Stimulated activated CD8-positive, alpha-beta memory T cell treated with anti-CD3 and anti-CD28 coated beads, Interleukin-2, amount 100 ng/mL, for 48 hours (primary cell): ENCODE measurements around the gene SPRED2.

ENCODE experiments used
- DNase-seq, 2 donors: peaks; one replicate each; pipeline ENCODE4 v3.0.0-alpha.2; 2020; ENCODE audit warnings: low read depth in 2 of 2

Gene SPRED2

DNA sequence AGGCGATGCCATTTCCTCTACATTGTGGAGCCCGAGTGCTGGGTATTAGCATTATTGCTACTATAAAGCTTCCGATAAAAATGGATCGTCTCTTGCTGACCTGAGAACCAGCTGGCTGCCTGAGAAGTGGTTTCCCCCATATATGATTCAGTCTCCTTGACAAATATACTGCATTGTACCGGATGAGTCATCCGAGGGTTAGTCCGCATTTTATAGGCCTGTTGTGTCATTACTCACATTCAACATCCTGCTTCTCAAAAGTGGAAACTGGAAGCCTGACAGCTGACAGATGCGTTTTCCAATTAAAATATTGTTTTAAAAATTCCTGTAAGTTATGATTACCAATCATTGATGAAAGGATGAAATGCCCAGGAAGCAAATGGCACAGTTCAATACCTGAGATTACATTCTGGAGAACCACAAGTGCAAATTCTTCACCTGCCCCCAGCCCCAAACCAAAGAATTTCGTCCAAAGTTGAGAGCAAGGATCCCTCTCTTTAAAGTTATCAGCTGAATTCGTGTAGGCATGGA, 65.7 kb downstream of the SPRED2 start:
- DNase-seq = no peak

DNA sequence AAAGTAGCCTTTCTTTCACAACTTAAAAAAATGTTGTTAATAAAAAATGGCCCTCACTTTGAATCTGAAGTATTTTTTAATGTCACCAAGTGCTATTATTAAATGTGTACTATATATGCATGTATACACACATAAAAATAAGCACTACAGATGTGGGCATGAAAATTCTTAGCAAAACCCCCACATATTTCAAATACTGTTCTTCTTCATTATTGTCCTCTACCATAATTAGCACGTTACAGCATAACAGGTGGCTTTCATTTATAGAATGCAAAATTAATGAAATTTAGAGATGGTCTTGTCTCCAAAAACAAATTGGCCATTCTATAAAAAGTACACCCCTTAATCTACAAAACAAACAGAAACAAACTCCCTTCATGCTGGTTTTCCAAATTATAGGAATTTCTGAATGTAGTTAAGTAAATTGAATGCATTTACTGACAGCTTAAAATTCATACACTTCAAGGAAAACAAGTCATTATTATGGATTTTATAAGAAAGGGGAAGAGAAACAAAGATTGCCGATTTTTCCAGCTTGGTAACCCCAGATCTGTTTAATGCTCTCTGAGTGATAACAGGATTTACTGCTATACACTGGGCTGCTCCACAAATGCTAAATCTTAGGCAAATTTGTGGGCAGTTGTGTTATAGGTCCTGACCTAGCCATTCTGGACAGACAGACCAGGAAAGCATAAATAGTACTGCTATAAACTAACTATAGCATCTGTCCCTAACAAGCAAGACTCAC, 67.2 kb downstream of the SPRED2 start:
- no peak for DNase-seq

DNA sequence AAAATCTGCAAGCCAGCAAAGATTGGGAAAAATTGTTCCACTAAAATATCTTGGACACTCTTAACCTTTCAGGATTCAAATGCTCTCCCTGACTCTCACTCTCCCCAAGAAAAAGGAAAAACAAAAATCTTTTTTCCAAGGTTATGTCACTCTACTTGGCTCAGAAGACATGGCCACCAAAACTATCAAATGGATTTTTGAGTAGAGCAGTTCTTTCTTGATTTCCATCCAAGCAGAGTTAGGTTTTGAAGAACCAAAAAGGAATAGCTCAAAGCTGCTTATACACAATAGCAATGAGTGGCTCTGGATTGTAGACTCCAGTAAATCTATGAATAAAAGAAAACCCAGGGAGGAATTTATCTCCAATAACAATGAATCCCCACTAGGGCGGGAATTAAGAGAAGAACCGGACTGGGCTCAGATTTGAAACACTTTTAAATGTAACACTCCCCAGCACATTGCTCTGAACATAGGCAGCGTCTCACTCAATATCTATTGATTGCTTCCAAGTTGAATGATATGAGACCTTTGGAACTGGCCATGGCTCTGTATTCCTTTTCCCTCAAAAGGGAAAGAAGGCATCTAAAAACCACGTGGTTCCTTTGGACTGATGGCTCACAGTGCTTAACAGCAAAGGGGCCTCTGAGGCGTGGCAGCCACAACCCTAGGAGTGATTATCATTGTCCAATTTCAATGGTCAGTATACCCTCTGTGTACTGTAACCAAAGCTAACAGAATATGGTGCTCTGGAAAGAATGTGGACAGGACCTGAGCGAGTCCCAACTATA, 68.3 kb downstream of the SPRED2 start:
- no peak for DNase-seq

DNA sequence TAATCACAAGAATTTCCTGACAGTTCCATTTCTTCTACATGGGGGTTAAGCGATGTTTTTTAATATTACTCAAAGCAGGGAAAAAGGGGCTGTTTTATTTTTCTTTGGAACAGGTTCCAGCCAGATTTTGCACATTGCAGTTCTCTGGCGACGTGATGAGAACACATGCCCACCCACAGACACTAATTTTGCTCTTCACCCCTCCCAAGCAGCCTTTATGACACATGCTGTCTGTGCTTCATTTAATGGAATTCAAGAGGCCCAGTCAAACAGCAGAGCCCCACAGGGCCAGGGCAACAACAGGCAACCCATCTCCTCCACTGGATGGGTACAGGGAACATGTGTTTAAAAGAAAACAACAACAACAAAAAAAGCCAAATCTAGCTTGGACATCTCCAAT, 70.8 kb downstream of the SPRED2 start:
- DNase-seq = no peak

DNA sequence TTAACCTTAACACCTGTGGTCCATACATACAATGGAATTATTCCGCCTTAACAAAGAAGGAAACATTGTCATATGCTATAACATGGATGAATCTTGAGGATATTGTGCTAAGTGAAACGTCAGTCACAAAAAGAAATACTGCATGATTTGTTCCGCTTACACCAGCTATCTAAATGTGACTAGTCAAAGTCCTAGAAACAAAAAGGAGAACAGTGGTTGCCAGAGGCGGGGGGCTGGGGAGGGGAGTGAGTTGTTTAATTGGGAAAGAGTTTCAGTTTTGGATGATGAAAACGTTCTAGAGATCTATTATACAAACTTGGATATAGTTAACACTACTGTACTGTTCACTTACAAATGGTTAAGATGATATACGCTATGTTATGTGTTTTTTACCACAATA, 72.0 kb downstream of the SPRED2 start:
- DNase-seq = no peak

DNA sequence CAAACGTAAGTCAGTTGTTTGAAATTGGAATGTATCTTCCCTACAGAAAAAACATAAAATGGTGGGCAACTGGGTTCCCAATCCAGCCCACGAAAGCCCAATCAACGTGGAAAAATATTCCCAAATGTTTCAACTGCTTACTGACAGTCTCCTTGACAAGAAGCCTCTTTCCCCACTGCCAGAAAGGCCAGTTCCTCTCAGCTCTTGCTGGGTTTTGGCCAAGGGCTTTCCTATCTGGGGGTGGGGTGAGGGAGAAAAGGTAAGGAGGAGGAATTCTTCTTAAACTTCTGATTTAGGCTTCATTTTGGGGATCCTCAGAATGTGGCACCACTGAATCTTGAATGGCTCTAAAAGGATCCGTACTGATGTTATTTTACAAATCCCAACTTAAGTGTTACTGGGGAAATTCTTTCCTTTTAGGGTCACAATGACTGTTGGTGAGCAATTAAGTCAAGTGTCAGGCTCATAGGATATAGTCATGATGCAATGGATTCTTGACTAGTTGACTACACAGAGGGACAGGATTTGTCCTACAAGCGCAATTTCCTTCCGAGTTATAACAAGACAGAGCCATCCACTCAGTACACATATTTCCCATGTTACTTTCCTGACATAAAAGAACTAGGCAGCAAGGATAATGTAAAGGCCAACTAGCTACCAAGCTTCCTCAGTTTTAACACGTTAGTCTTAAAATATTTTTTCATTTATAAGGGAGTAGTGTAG, 73.6 kb downstream of the SPRED2 start:
- DNase-seq = no peak

DNA sequence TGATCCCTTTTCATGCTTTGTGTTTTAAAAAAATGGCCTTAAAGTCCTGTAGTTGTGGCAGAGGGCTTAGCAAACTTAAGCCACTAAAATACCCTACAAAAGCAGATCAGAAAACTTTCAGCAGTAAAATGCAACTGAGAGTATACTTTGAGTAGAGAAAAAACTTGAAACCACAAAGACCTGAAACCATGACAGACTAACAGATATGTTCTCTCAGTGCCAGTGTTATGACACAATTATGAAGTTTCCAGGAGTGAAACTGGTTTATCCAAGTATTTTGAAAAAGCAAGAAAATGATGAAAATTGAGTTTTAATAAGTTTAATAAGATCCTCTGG, 74.5 kb downstream of the SPRED2 start:
- no peak for DNase-seq

DNA sequence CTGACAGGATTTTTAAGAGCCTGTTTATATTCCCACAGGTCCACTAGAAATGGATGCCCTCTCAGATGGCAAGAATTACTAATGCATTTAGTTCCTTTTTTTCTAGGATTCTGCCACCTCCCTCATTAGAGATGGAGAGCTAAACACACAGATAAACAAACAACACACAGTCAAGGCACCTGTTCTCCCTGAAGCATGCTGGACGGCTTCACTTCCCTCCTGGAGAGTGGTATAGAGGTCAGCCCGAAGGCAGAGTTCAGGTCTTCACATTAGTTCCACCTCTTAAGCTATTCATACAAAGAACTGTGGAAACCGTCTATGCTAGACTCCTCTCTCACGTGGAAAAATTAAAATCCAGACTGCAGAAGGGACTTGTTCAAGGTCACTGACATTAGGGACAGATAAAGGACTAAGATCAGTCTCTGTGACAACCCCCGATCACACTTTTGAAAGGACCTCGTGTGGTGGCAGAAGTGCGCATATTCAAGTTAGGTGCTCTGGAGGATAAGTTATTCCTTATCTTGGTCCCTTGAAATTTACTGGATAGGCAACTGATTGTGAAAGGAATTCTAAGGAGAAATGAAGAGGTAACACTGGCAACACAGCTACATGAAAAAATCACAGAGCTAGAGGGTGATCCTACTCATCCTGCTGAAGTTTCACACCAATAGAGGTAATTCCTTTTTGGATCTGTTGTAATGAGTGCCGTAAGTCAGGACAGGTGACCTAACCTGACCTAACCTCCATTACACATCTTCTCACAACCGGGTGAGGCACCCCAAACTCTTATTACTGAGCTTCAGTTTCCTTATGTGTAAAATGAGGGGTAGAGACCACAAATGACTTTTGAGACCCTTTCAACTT, 75.1 kb downstream of the SPRED2 start:
- DNase-seq = no peak

DNA sequence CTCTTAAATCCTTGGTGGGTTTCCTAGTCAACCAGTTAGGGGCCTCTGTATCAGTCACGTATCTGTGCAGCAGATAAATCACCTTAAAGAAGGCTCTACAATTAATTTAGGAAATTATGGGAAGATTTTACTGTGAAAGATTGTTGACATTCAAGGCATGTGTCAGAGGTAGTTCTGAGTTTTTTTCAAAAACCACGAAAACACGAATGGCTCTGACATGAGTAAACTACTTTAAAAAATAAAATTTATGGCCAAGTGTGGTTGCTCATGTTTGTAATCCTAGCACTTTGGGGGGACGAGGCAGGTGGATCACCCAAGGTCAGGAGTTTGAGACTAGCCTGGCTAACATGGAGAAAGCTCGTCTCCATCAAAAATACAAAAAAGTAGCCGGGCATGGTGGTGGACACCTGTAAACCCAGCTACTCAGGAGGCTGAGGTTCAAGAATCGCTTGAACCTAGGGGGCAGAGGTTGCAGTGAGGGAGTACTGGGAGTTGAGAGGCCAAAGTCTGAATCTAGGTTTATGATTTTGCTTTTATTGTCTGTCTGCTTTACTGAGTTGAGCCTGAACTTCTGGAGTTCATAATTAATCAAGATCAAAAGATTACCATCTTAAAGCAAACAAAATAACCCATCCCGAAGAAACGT, 77.1 kb downstream of the SPRED2 start:
- no peak for DNase-seq

DNA sequence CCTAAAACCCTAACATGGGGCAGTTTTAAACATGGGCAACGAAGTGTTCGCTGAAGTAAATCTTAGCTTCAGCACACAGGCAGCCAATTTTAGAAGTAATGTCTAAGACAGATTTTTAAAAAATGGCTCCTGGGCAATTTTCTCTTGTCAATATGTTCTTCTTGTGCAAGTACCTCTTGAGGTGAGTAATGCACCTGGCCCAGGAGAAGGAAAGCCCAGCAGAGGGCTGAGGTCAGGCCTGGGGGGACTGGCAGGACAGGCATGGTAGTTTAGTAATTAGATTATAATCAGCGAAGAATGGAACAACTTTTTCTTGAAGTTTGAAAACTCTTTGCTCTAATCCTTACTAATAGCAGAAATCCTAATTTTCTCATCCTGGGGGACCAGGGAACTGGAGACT, 77.6 kb downstream of the SPRED2 start:
- no peak for DNase-seq

DNA sequence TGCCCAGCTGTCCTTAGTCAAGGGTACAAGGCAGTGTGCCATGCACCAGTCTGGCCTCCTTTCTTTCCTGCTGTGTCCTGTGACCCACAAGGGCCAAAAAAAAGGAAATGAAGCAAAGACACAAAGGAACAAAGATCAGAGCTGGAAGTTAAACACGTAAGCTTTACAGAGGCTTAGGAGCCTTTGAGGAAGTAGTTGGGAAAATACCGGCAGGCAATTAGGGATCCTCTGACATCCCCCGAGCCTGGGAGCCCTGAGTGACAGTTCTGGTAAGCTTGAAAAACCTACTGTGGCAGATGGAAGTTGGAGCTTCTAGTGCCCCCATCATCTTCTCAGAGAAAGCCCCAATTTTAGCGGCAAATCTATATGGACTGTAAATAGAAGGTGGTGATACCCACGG, 78.5 kb downstream of the SPRED2 start:
- DNase-seq = no peak

DNA sequence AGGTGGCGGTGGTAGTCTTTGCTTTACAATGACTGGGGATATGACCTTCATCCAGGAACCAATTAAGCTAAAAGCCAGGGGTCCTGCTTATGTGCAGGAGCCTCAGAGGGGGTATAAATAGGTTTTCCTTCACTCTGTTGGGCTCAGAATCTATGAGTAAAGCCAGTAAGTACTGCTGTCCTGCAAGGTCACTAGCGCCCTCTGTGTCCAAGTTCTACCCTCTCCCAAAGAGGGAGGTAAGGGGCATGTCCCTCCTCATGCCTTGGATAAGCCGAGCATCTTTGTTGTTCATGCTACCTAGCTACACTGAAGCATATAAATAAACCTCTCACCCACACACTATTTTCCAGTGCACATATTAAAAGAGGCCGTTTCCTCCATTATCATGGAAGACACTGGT, 79.4 kb downstream of the SPRED2 start:
- no peak for DNase-seq

DNA sequence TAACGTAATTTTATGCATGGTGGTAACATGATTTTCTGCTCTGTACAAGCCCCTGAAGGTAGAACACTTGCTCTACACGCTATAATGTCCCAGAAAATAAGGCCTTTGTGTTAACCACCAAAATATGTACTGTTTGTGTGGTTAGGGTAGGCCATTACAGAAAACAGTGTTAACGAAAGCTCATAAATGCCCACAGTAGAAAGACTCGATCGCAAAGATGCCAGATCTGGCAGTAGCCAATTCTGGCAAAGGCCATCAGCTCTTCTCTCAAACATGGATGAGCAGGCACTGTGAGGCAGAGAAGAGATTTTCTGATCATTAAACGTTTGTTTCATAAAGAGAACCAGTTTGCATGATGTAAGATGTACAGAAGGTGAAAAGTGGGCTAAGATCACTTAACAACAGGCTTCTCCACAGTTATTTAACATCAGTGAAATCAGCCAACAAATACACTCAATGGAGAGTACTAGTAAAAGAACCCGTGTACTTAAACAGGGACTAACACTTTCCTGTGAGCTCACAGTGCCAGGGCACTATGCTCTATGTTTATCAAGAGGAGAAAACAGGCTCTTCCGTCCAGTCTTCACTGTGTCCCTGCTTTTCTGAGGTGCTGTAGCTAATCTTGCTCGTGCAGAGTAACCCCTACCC, 80.3 kb downstream of the SPRED2 start:
- DNase-seq = no peak

DNA sequence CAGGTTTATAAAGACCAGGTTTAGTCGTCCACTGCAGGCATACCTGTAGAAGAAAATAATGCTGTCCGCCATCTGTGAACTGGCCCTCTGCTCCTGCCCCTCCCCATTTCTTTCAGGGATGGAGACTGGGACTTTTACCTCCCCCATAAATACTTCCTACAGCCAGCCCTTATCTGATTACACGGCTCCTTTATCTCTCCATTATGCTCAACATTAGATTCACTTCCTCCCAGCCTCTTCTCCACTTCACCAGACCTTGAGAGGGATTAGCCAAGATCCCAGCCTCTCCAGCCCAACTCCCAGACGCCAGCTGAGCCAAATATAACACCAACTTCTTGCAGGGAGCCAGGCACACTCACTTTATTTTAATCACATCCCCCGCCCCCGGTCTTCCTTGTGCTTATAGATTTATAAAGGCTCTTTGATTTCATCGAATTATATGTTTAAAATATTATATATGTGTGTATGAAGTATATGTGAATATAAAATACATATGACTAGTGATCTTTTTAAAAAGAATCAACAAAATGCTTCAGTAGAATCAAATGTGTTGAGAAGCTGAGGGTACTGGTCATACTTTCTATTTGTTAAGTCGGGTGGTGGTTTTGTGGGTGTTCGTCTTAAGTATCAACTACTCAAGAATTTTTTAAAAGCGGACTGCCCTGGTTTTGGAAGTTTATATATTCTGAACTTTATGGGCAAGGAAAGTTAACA, 81.0 kb downstream of the SPRED2 start:
- DNase-seq = no peak

DNA sequence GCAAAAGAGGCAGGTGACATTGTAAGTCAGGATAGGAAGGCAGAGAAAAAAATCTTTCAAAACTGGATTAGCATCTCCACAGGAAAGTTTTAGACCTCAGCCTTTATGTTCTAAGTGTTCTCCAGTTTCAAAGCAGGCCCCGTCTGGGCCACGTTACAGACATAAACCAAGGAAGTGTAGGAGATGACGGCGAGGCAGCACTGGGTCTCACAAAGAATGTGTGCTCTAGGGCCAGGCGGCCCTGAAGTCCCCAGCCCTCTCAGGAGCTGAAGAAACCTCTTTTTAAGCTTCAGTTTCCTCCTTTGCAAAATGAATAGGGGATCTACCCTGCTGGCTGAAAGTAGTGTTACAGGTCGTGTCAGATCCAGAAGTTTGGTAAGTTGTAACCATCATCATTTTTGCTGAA, 81.7 kb downstream of the SPRED2 start:
- DNase-seq = no peak

DNA sequence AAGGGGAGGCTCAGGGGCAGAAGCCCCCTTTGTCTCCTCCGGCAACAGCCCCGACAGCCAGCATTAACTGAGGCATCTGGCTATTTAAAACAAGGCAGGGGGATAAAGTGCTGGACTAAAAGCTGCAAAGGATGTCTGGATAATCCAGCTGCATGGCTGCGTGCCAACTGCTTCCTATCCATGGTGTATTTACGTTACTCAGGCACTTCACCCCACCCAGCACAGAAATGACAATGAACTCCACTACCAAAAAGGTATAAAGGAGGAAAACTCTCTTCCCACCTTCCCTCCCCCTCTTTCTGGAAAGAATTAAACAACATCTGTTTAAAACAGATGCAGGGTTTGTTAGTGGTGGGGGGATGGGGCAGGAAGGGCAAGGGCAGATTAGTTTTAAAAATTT, 82.5 kb downstream of the SPRED2 start:
- DNase-seq = no peak

DNA sequence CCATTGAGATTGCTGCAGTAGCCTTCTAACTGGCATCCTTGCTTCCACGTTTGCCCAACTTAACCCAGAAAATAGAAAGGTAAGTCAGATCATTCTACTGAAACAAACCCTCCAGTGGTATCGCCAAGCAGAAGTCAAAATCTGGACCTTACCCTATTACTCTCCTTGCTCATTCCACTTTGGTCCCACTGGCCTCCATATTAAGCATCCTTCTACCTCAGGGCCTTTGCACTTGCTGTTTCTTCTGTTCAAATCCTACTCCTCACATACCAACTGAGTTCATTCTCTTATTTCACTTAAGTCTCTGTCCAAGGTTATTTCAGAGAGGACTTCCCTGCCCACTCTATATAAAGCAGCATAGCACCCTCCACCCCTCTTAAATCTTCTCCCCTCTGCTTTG, 84.5 kb downstream of the SPRED2 start:
- DNase-seq = no peak

DNA sequence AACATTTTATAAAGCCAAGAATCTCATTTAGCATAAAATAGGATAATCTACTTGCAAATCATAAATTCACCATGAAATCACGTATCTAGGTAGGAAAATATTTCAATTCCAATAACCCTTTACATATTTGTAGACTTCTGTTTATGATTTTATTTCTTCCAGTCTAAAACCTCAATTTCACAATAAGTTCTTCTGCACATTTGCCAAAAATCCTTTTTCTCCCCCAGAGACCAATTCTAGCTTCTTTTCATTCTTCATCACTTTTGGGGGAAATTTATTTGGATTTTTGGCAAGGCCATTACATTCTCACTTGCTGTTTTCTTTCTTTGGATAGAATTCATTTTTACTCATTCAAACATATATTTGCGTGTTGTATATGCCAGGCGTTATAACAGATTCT, 86.8 kb downstream of the SPRED2 start:
- DNase-seq = no peak

DNA sequence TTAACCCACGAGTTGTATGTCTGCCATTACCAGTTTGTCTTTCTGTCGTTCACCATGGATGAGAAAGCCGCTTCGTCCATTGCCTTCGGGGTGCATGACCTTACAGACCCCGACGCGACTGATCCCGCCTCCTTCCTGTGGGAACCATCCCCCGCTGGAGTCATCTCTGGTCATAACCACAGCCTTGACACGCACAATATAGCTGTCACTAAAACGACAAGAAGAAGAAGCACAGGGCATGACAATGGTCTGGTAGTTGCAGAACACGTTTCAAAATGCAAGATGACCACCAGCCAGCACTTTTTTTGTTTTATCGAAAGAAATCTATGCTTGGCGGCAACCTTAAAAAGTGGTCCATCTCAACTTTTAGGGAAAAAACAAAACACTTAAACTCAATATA, 87.7 kb downstream of the SPRED2 start:
- DNase-seq = no peak

DNA sequence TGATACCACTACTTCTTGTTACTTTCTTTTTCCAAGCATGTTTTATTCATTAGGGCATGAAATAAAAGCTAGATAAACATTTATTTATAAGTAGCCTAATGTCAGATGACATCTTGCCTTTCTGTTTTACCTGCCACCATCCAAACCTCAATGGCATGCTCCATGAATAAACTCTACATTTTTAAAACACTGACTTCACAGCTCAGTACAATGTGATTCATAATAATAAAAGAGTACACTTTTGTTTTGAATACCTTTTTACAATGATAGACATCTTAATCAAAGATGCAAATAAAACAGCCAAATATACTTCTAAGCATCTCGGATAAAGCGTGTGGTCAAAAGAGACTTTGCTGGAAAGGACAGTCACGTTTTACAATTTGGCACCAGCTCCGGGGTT, 88.2 kb downstream of the SPRED2 start:
- DNase-seq = no peak
